HepG2 (cell line): ENCODE measurements around the gene FILIP1. TPM values are rescaled to one million over a fixed set of nuclear protein-coding genes. Genes with fewer than 3 reads are reported as not detected.

Experiments
- ATF2 ChIP-seq: sonication (generic); formaldehyde crosslinking; IDR thresholded peaks from 2 replicates; pipeline ENCODE4 v1.4.0; 2020; ENCODE audit warnings: missing genetic modification reagents
- ATF6 ChIP-seq: sonication (generic); formaldehyde crosslinking; conservative IDR thresholded peaks from 2 replicates; pipeline ENCODE4 v1.4.0; 2020; ENCODE audit warnings: missing genetic modification reagents
- CREBL2 ChIP-seq: sonication (generic); formaldehyde crosslinking; IDR thresholded peaks from 2 replicates; pipeline ENCODE4 v1.8.1; 2023; ENCODE audit warnings: missing genetic modification reagents, mild to moderate bottlenecking, borderline replicate concordance
- ELF1 ChIP-seq: sonication (generic); formaldehyde crosslinking; IDR thresholded peaks from 2 replicates; pipeline ENCODE4 v1.4.0; 2020; ENCODE audit warnings: missing genetic modification reagents
- ELF3 ChIP-seq: IDR thresholded peaks from 2 replicates; pipeline ENCODE4 v1.6.1; 2016; ENCODE audit warnings: missing genetic modification reagents, missing compliant biosample characterization
- HNF4A ChIP-seq: sonication (generic); formaldehyde crosslinking; IDR thresholded peaks from 2 replicates; pipeline ENCODE4 v1.4.0; 2020; ENCODE audit warnings: missing genetic modification reagents
- HNRNPH1 ChIP-seq: fragments of 200-400 bp; formaldehyde crosslinking; optimal IDR thresholded peaks from 2 replicates; pipeline ENCODE3; 2017; ENCODE audit warnings: mild to moderate bottlenecking, low read depth, low read length
- IKZF1 ChIP-seq: fragments of 450-650 bp; IDR thresholded peaks from 2 replicates; pipeline ENCODE4 v1.7.1; 2016
- ISX ChIP-seq: sonication (generic); formaldehyde crosslinking; conservative IDR thresholded peaks from 2 replicates; pipeline ENCODE4 v1.5.0; 2020; ENCODE audit warnings: missing genetic modification reagents
- JDP2 ChIP-seq: sonication (generic); formaldehyde crosslinking; IDR thresholded peaks from 2 replicates; pipeline ENCODE4 v1.8.1; 2022; ENCODE audit warnings: missing genetic modification reagents, borderline replicate concordance
- MBD4 ChIP-seq: IDR thresholded peaks from 2 replicates; pipeline ENCODE4 v1.6.1; 2012; ENCODE audit warnings: low read length, inconsistent platforms, borderline replicate concordance
- MIER2 ChIP-seq: IDR thresholded peaks from 2 replicates; pipeline ENCODE4 v1.6.1; 2016; ENCODE audit warnings: missing biosample characterization, missing genetic modification reagents
- MXD1 ChIP-seq: sonication (generic); formaldehyde crosslinking; IDR thresholded peaks from 2 replicates; pipeline ENCODE4 v1.4.0; 2020; ENCODE audit warnings: mild to moderate bottlenecking, missing genetic modification reagents
- NCOA2 ChIP-seq: sonication (generic); formaldehyde crosslinking; IDR thresholded peaks from 2 replicates; pipeline ENCODE4 v1.8.0; 2022; ENCODE audit warnings: inconsistent platforms
- NFE2L1 ChIP-seq: sonication (generic); formaldehyde crosslinking; IDR thresholded peaks from 2 replicates; pipeline ENCODE4 v1.4.0; 2020; ENCODE audit warnings: missing genetic modification reagents, mild to moderate bottlenecking, borderline replicate concordance
- POLR2AphosphoS5 ChIP-seq: IDR thresholded peaks from 2 replicates; pipeline ENCODE4 v1.6.1; 2012; ENCODE audit warnings: low read depth, low read length
- RBAK ChIP-seq: sonication (generic); formaldehyde crosslinking; IDR thresholded peaks from 2 replicates; pipeline ENCODE4 v1.5.1; 2020; ENCODE audit warnings: mild to moderate bottlenecking, missing genetic modification reagents
- SRF ChIP-seq: IDR thresholded peaks from 2 replicates; pipeline ENCODE4 v1.6.1; 2011; ENCODE audit warnings: mild to moderate bottlenecking, low read depth, low read length, moderate library complexity
- TBX2 ChIP-seq: sonication (generic); formaldehyde crosslinking; IDR thresholded peaks from 2 replicates; pipeline ENCODE4 v1.5.0; 2020; ENCODE audit warnings: missing genetic modification reagents, mild to moderate bottlenecking, borderline replicate concordance
- TCF12 ChIP-seq, 2 experiments: fragments of 450-650 bp in 1 of 2; sonication (generic) in 1 of 2; formaldehyde crosslinking in 1 of 2; IDR thresholded peaks; 2 replicates each; pipeline versions ENCODE4 v1.6.1 to v1.8.0; 2017 to 2022; ENCODE audit warnings: antibody characterized with exemption in 1 of 2, mild to moderate bottlenecking in 1 of 2, missing genetic modification reagents in 1 of 2, moderate library complexity in 1 of 2
- THAP11 ChIP-seq: IDR thresholded peaks from 2 replicates; pipeline ENCODE4 v1.6.1; 2016; ENCODE audit warnings: missing biosample characterization, missing genetic modification reagents
- ZKSCAN5 ChIP-seq: sonication (generic); formaldehyde crosslinking; IDR thresholded peaks from 2 replicates; pipeline ENCODE4 v1.5.1; 2020; ENCODE audit warnings: mild to moderate bottlenecking, missing genetic modification reagents
- ZNF10 ChIP-seq: sonication (generic); formaldehyde crosslinking; IDR thresholded peaks from 2 replicates; pipeline ENCODE4 v1.4.0; 2020; ENCODE audit warnings: mild to moderate bottlenecking, low read depth, missing genetic modification reagents, borderline replicate concordance
- ZNF235 ChIP-seq: sonication (generic); formaldehyde crosslinking; IDR thresholded peaks from 2 replicates; pipeline ENCODE4 v1.8.1; 2023; ENCODE audit warnings: mild to moderate bottlenecking, missing genetic modification reagents, borderline replicate concordance
- ZNF264 ChIP-seq: sonication (generic); formaldehyde crosslinking; IDR thresholded peaks from 2 replicates; pipeline ENCODE4 v1.4.0; 2020; ENCODE audit warnings: missing genetic modification reagents
- ZNF317 ChIP-seq: sonication (generic); formaldehyde crosslinking; IDR thresholded peaks from 2 replicates; pipeline ENCODE4 v1.5.0; 2020; ENCODE audit warnings: mild to moderate bottlenecking, missing genetic modification reagents
- ZNF780A ChIP-seq: sonication (generic); formaldehyde crosslinking; IDR thresholded peaks from 2 replicates; pipeline ENCODE4 v1.8.0; 2022; ENCODE audit warnings: mild to moderate bottlenecking, missing genetic modification reagents, moderate library complexity
- ZNF879 ChIP-seq: sonication (generic); formaldehyde crosslinking; IDR thresholded peaks from 2 replicates; pipeline ENCODE4 v1.8.1; 2023; ENCODE audit warnings: missing genetic modification reagents
- polyA plus RNA-seq, 8 experiments: library from polyadenylated mRNA; depleted of rRNA in 3 of 8; stranded (reverse) in 7 of 8; unstranded in 1 of 8; fragments of >200 nt; fragmentation: Illumina TruSeq in 4 of 8; extraction: Trizol in 4 of 8; gene quantifications; 2 replicates each; pipeline versions ENCODE4 v1.2.1 to v1.2.3, GENCODE V29; 2011 to 2016; ENCODE audit warnings: low read depth in 4 of 8, missing spikeins in 1 of 8, mixed read lengths in 1 of 8; ENCODE audit not compliant: insufficient read depth in 1 of 8
- total RNA-seq, 5 experiments: library from RNA; depleted of rRNA; stranded (reverse); fragments of >200 nt; fragmentation: Illumina TruSeq; extraction: Trizol; gene quantifications; 2 replicates each; pipeline ENCODE4 v1.2.3, GENCODE V29; 2016; ENCODE audit warnings: low read depth in 1 of 5

Gene FILIP1
- total and polyA plus RNA-seq, 2 of the 13 experiments (the other 11 are each of a cell fraction or from before 2014, with no cell fraction given), result not detected

GRCh38 chr6:75284632-75285282, 208.8 kb downstream of the FILIP1 start, which contains the start of gene TMEM30A (continued):
- TF ChIP-seq TBX2 (peak; percentile 79), TCF12 (IDR thresholded peaks at IDR 0.05) (no peak), TCF12 (CRISPR knock-in tag; IDR thresholded peaks at IDR 0.05) (0 out of 2 replicates have a peak, but pooled peaks have one; percentile 28), MIER2 (CRISPR knock-in tag) (no peak), ZNF10 (CRISPR knock-in tag) (no peak), JDP2 (CRISPR knock-in tag) (no peak), ZNF780A (no peak), ELF3 (CRISPR knock-in tag) (no peak), ZNF264 (CRISPR knock-in tag) (no peak), ELF1 (CRISPR knock-in tag) (peak; percentile 80), CREBL2 (CRISPR knock-in tag) (peak; percentile 79; the same call in 1 of the 2 replicates), THAP11 (CRISPR knock-in tag) (peak; percentile 90), HNF4A (no peak), POLR2AphosphoS5 (peak; percentile 92), MXD1 (peak; percentile 22; the same call in 1 of the 2 replicates), ATF2 (0 out of 2 replicates have a peak, but pooled peaks have one; percentile 31), ZKSCAN5 (CRISPR knock-in tag) (0 out of 2 replicates have a peak, but pooled peaks have one; percentile 34), NCOA2 (CRISPR knock-in tag) (no peak), RBAK (CRISPR knock-in tag) (no peak), ZNF235 (CRISPR knock-in tag) (no peak), HNRNPH1 (no peak), IKZF1 (no peak), ISX (no peak), NFE2L1 (no peak), SRF (no peak), ATF6 (CRISPR knock-in tag) (no peak), MBD4 (no peak), ZNF879 (CRISPR knock-in tag) (peak; percentile 90), ZNF317 (CRISPR knock-in tag) (no peak)
